ENCODE measurements around the gene CHADL. TPM values are rescaled to one million over a fixed set of nuclear protein-coding genes. Genes with fewer than 3 reads are reported as not detected.

Gene CHADL
- total RNA-seq = 1 to 10 TPM in 1 of 2 donors, under 1 TPM in 1; 0.61 to 2.6 TPM
- long read RNA-seq, partial matches to known transcripts = 8 of 8 reads
- long read RNA-seq, other reads (novel, unspliced or antisense) = 0 of 8 reads

DNA sequence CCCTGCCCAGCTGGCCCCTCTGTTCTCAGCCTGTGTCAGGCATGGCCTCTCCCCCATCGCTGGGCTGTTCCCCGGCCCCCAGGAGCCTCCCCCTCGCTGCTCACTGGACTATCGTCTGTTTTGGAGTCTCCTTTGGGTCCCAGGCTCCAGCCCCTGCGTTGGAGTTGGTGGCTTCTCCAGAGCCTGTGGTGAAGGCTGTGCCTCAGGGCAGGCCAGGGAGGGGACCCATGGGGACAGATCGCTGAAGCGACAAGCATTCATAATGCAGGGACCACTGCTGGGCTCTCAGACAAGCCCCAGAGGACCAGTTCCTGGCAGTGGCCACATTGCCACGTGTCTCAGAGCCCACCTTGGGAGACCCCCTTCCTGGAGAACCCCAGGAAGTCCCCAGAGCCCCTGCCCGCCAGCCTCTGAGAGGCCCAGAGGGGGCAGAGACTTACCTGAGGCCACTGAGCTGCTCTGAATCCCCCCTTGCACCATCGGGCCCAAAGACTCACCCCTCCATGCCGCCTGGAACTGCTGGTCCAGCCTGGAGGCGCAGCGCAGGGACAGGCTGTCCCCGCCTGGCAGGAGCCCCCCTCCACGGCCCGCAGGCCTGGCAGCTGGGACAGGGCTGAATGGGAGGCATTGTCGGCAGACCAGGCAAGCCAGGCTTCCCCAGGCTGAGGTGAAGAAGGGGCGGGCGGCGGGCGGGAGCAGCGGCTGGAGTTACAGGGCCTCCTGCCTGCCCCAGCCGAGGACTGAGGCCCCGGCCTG, at the start of gene CHADL:
Gene CHADL (minus strand): TSS at position 555 of the 756 bp plus-strand sequence. CDS start 50 bp downstream, at position 505.
- DNase-seq (no peak), ATAC-seq (no peak)
- intact Hi-C loops (cut with DNase I, micrococcal nuclease) = no loop called here

- ATAC-seq = no peak
- intact Hi-C loops (cut with DNase I, micrococcal nuclease) = no loop called here
- no peak for DNase-seq
These were observed 48.9 kb upstream of the CHADL start for GRCh38 chr22:41289671-41290070.

DNA sequence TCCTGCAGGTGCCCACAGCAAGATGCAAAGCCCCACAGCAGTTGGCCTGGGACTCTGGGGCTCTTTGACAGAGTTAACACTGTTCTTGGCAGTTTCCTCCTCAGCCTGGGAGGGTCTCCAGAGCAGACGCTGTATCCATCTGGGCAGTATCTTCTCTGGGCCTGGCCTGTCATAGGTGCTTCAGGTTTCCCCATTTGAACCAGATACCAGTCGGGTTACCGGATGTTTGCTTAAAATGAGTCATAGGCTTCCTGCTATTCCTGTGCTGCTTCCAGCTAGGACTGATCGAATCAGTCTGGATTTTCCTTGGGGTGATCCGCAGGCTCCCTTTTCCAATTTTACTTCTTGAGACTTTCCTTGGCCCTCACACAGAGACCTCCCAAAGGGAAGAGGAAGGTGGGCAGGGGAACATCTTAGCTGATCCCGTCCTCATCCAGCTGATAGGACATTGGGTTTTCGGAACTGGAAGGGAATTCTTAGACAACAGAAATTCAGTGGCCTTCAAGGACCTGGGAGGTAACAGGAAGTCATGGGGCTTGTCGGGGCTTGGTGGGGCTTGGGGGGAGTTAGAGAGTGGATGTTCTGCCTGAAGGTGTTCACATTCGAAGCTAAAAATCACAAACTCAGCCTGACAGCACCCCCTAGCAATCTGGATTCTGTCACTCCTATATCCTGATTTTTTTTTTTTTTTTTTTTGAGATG, 47.7 kb upstream of the CHADL start:
- intact Hi-C loops (cut with DNase I, micrococcal nuclease) = no loop called here
- ATAC-seq (peak; percentile 52), DNase-seq (peak; percentile 23 to 50)

DNA sequence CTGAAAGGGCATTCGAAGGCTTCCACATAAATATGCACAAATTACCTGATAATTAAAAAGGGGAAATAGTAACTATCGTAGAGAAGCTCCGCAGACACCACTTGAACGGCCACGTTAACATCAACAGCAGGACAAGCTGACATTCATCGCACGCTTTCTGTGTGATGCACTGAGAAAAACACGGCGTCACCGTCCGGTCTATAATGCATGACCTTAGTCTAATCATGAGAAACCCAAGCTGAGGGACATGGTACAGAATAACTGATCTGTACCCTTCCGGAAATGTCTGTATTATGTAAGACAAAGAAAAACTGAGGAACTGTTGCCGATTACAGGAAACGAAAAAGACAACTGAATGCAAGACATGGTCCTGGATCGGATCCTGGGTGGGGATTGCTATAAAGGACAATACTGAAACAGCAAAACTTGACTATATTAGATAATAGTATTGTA, 45.9 kb upstream of the CHADL start:
- intact Hi-C loops (cut with DNase I, micrococcal nuclease) = no loop called here
- ATAC-seq = peak; percentile 11

GRCh38 chr22:41285820-41286638, 45.3 kb upstream of the CHADL start, which contains the start of gene RANGAP1:
Gene RANGAP1 (minus strand): TSS chr22:41286187. CDS start chr22:41281044, 5,143 bp downstream.
- peak; percentile 92 for ATAC-seq
- intact Hi-C loops (cut with DNase I, micrococcal nuclease) = no loop called here
- peak; percentile 97 to 99 for DNase-seq

More for the DNA sequence above, 45.9 kb upstream of the CHADL start:
- DNase-seq = peak in 1 of 2 donors; percentile 63

GRCh38 chr22:41285441-41285819, 44.7 kb upstream of the CHADL start:
- DNase-seq (peak; percentile 65 to 71), ATAC-seq (peak; percentile 48)
- intact Hi-C loops (cut with DNase I, micrococcal nuclease) = no loop called here

GRCh38 chr22:41284465-41284864, 43.7 kb upstream of the CHADL start:
- intact Hi-C loops (cut with DNase I, micrococcal nuclease) = no loop called here
- ATAC-seq (no peak), DNase-seq (no peak)

DNA sequence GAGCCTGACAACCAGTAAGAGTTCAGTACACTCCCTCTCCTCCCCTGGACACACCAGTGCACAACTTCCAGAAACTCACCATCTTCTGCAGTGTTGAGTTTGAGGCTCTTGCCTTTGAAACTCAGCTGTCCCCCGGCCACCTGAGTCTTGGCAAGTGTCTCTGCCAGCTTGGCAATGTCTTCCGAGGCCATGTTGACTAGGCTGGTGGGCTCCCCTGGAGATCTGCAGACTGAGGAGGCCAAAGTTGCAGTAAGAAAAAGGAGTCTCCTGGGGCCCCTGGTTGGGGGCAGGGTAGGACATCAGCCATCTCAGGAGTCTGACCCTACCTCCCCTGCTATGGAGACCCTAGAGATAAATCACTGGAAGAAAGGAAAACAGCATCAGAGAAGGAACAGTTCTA, 40.1 kb upstream of the CHADL start:
- no peak for ATAC-seq
- intact Hi-C loops (cut with DNase I, micrococcal nuclease) = no loop called here
- DNase-seq = no peak

GRCh38 chr22:41280065-41280464, 39.3 kb upstream of the CHADL start:
- intact Hi-C loops (cut with DNase I, micrococcal nuclease) = no loop called here
- ATAC-seq (no peak), DNase-seq (no peak)

DNA sequence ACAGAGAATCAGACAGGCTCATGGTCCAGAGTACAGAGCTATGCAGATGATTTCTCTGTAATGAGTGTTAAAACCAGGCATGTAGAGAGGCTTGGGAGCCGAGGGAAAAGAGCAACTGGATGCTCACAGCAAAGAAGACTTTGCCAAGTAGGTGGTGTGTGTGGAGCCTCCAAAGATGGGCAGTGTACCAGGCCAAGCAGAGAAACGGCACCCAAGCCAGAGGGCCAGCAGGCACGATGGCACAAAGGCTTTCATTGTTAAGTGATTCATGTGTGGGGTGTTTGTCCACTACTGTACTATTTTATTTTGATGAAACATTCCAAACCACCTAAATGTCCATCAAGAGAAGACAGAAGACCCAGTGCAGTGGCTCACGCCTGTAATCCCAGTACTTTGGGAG, 34.1 kb upstream of the CHADL start:
- DNase-seq (no peak), ATAC-seq (no peak)
- intact Hi-C loops (cut with DNase I, micrococcal nuclease) = no loop called here

GRCh38 chr22:41273128-41273527, 32.4 kb upstream of the CHADL start:
- intact Hi-C loops (cut with DNase I, micrococcal nuclease) = no loop called here
- ATAC-seq (no peak), DNase-seq (no peak)

- intact Hi-C loops (cut with DNase I, micrococcal nuclease) = no loop called here
These were observed 31.1 kb upstream of the CHADL start for GRCh38 chr22:41271787-41272186.

GRCh38 chr22:41267958-41268357, 27.2 kb upstream of the CHADL start:
- intact Hi-C loops (cut with DNase I, micrococcal nuclease) = no loop called here
- DNase-seq (no peak), ATAC-seq (no peak)

More at GRCh38 chr22:41271787-41272186, 31.1 kb upstream of the CHADL start:
- ATAC-seq (no peak), DNase-seq (no peak)

GRCh38 chr22:41264408-41264941, 23.7 kb upstream of the CHADL start:
- ATAC-seq (no peak), DNase-seq (no peak)
- intact Hi-C loops (cut with DNase I, micrococcal nuclease) = no loop called here

DNA sequence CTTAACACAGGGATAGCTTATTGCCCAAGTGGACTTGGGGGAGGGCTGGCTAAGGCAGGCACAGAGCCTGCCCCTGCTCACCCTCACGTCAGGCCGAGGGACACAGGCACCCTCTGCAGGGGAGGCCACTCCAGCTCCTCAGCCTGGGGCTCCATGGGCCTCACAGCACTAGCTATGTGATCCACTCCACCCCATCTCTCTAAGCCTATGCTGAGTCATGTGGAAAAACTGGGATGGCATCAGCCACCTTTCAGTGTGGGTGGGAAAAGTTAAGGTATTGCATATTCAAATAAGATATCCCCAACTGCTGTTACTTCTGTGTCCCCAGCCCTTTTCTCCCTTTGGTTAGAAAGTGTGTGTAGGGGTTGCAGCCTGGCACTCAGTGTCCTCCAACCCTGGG, 23.0 kb upstream of the CHADL start:
- intact Hi-C loops (cut with DNase I, micrococcal nuclease) = no loop called here
- ATAC-seq = no peak
- no peak for DNase-seq

- ATAC-seq (no peak), DNase-seq (no peak)
- intact Hi-C loops (cut with DNase I, micrococcal nuclease) = no loop called here
These were observed 21.6 kb upstream of the CHADL start for GRCh38 chr22:41262250-41262765.

DNA sequence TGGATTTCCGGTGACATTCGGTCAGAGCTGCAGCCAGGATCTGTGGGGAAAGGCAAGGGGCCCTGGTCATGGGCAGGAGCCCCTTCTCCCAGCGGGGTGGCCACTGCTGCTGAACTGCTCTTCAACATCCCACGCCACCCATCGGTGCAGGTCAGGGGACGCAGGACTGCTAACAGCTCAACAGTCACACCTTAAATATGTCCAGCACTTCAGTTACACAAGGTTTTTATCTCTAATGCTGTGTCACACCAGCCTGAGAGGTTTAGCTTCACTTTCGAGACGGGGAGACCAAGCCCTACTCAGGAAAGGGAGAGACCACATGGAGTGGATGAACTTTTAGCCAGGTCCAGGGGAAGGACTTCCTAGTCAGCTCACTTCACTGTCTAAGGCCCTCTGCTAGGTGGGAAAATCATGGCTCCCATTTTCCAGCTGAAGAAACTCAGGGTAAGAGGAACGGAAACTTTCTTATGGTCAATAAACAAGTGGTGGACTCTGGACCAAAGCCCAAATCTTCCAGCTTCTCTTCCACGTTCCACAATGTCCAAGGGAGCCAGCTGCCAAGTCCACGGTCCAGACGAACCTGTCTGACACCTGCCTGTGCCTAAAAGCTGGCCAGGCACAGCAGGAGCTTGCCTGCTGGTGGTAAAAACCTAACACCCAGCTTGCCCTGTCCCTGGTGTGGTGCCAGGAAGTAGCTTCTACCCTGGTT, 21.0 kb upstream of the CHADL start:
- intact Hi-C loops (cut with DNase I, micrococcal nuclease) = no loop called here
- ATAC-seq (no peak), DNase-seq (no peak)

- ATAC-seq = no peak
- no peak for DNase-seq
- intact Hi-C loops (cut with DNase I, micrococcal nuclease) = no loop called here
These were observed 20.1 kb upstream of the CHADL start for GRCh38 chr22:41260871-41261270.

Measured in left colon (tissue), 2 donors.